GM18520 (cell line): Measurements from ENCODE around the gene SLC22A4.

Experiments
- ATAC-seq: cut with Tn5 transposase; IDR thresholded peaks from one replicate; pipeline ENCODE4 v1.9.1; 2021; ENCODE audit not compliant: unreplicated experiment

SLC22A4 gene

GRCh38 chr5:132327252-132327955 is 33.2 kb downstream of the SLC22A4 start:
- no peak for ATAC-seq

GRCh38 chr5:132334812-132335211 is 40.6 kb downstream of the SLC22A4 start:
- ATAC-seq: no peak

- ATAC-seq: no peak
These were observed 41.2 kb downstream of the SLC22A4 start for GRCh38 chr5:132335402-132335801.

- ATAC-seq: no peak
These were observed 45.3 kb downstream of the SLC22A4 start for GRCh38 chr5:132339502-132339901.

- no peak for ATAC-seq
These were observed 48.3 kb downstream of the SLC22A4 start for GRCh38 chr5:132342291-132343180.

GRCh38 chr5:132344775-132345514 is 50.8 kb downstream of the SLC22A4 start:
- ATAC-seq: no peak

GRCh38 chr5:132353486-132353995 is 59.3 kb downstream of the SLC22A4 start:
- no peak for ATAC-seq

GRCh38 chr5:132354381-132355139 is 60.4 kb downstream of the SLC22A4 start:
- ATAC-seq: no peak

GRCh38 chr5:132355140-132355765 is 61.1 kb downstream of the SLC22A4 start:
- no peak for ATAC-seq

- no peak for ATAC-seq
These were observed 64.6 kb downstream of the SLC22A4 start for GRCh38 chr5:132358775-132359174.

- no peak for ATAC-seq
These were observed 67.9 kb downstream of the SLC22A4 start for GRCh38 chr5:132362086-132362485.

- no peak for ATAC-seq
These were observed 69.4 kb downstream of the SLC22A4 start for GRCh38 chr5:132363431-132364112.

GRCh38 chr5:132364319-132364718 is 70.1 kb downstream of the SLC22A4 start:
- no peak for ATAC-seq

GRCh38 chr5:132365213-132365612 is 71.0 kb downstream of the SLC22A4 start:
- no peak for ATAC-seq

GRCh38 chr5:132368186-132368585 is 74.0 kb downstream of the SLC22A4 start:
- ATAC-seq: no peak

GRCh38 chr5:132369007-132369473 is 74.8 kb downstream of the SLC22A4 start:
- no peak for ATAC-seq

- ATAC-seq: peak; percentile 84
These were observed 75.4 kb downstream of the SLC22A4 start, which contains the start of gene SLC22A5 for GRCh38 chr5:132369474-132370180. TSS of gene SLC22A5 (plus strand) at chr5:132369710. CDS start at chr5:132369973, 263 bp downstream.

GRCh38 chr5:132370181-132370970 is 76.2 kb downstream of the SLC22A4 start:
- ATAC-seq: no peak
